ENCODE results near the gene HNRNPA1. TPM values are rescaled to one million over a fixed set of nuclear protein-coding genes. Genes with fewer than 3 reads are reported as not detected.

Gene HNRNPA1
- total and polyA plus RNA-seq, 7 donors = 318 to 1,311 (median 594) TPM

DNA sequence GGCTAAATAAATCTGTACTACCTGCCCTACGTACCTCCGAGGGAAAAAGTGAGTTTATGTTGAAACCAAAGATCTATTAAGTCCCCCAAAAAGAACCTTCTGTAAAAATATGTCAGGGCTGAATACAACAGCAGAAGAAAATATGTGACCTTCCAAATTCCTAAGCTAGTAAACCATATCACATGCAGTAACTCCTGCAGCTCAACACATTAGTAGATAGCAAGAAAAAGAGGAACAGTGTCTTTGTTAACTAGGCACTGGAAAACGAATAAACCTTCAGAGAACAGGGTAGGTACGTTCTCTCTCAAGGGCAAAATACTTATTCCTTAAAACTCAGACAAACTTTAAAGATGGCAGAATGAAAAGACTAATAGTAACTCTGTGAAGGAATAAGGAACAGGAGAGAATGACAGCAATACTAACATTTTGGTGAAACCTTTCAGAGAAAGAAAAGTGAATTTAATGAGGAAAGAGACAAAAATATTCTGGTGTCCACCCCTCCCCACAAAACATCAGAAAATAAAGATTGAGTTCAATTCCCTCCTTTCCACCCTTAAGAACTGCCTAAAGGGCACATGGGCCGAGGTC, 18.6 kb upstream of the HNRNPA1 start:
- intact Hi-C loops (cut with DNase I) = loop anchor here (5.0 kb wide), 1 partner anchor 40 kb away; no protein-coding TSS in a partner anchor
- no peak for DNase-seq
- H3K9me3 ChIP-seq = no peaks in the 10 kb centered on the region
- WGBS, 2 donors = 63 to 79% methylated on average over 5 of the region's 5 CpGs
- TF ChIP-seq POLR2A (IDR thresholded peaks at IDR 0.05) = no peak
- no peak for TF ChIP-seq EP300 (IDR thresholded peaks at IDR 0.05)
- TF ChIP-seq, protein P1, sequence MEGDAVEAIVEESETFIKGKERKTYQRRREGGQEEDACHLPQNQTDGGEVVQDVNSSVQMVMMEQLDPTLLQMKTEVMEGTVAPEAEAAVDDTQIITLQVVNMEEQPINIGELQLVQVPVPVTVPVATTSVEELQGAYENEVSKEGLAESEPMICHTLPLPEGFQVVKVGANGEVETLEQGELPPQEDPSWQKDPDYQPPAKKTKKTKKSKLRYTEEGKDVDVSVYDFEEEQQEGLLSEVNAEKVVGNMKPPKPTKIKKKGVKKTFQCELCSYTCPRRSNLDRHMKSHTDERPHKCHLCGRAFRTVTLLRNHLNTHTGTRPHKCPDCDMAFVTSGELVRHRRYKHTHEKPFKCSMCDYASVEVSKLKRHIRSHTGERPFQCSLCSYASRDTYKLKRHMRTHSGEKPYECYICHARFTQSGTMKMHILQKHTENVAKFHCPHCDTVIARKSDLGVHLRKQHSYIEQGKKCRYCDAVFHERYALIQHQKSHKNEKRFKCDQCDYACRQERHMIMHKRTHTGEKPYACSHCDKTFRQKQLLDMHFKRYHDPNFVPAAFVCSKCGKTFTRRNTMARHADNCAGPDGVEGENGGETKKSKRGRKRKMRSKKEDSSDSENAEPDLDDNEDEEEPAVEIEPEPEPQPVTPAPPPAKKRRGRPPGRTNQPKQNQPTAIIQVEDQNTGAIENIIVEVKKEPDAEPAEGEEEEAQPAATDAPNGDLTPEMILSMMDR (IDR thresholded peaks at IDR 0.05) = no peak
- TF ChIP-seq POLR2AphosphoS5 (IDR thresholded peaks at IDR 0.05) = no peak
- no peak overlapping the region for H3K4me3 ChIP-seq
- H3K27ac ChIP-seq = peak overlapping the region in 2 of 4 donors; percentile 26 to 35
- no peaks in the 10 kb centered on the region for H3K27me3 ChIP-seq
- peaks cover 0 to 7% (median 0%) of the 10 kb centered on the region in 4 donors for H3K36me3 ChIP-seq
- H3K4me1 ChIP-seq = peaks cover 0 to 48% (median 34%) of the 10 kb centered on the region in 4 donors

- peak overlapping the region in 2 of 4 donors; percentile 26 to 35 for H3K27ac ChIP-seq
- no peak overlapping the region for H3K4me3 ChIP-seq
- TF ChIP-seq POLR2AphosphoS5 (IDR thresholded peaks at IDR 0.05) = no peak
- TF ChIP-seq POLR2A (IDR thresholded peaks at IDR 0.05) = no peak
- no peak for TF ChIP-seq EP300 (IDR thresholded peaks at IDR 0.05)
- TF ChIP-seq, protein P1 (IDR thresholded peaks at IDR 0.05) = no peak
- intact Hi-C loops (cut with DNase I) = loop anchor here (5.0 kb wide), 1 partner anchor 40 kb away; no protein-coding TSS in a partner anchor
- H3K36me3 ChIP-seq = peaks cover 0 to 2% (median 0%) of the 10 kb centered on the region in 4 donors
- no peaks in the 10 kb centered on the region for H3K9me3 ChIP-seq
- WGBS, 2 donors = 41 to 50% methylated on average over 4 of the region's 4 CpGs
- H3K4me1 ChIP-seq = peaks cover 0 to 48% (median 34%) of the 10 kb centered on the region in 4 donors
- DNase-seq = no peak
- H3K27me3 ChIP-seq = no peaks in the 10 kb centered on the region
Measured at GRCh38 chr12:54262403-54262925, 18.1 kb upstream of the HNRNPA1 start.

- H3K4me3 ChIP-seq = no peak overlapping the region
- peaks cover 0 to 23% (median 16%) of the 10 kb centered on the region in 4 donors for H3K4me1 ChIP-seq
- WGBS, 2 donors = 90 to 97% methylated on average over 4 of the region's 4 CpGs
- intact Hi-C loops (cut with DNase I) = no loop called here
- DNase-seq = no peak
- H3K36me3 ChIP-seq = no peaks in the 10 kb centered on the region
- no peak overlapping the region for H3K27ac ChIP-seq
- no peaks in the 10 kb centered on the region for H3K9me3 ChIP-seq
- TF ChIP-seq POLR2A (IDR thresholded peaks at IDR 0.05) (no peak), POLR2AphosphoS5 (IDR thresholded peaks at IDR 0.05) (no peak), EP300 (IDR thresholded peaks at IDR 0.05) (no peak)
- TF ChIP-seq, protein P1 (IDR thresholded peaks at IDR 0.05) = no peak
- H3K27me3 ChIP-seq = no peaks in the 10 kb centered on the region
Measured at GRCh38 chr12:54265364-54265812, 15.1 kb upstream of the HNRNPA1 start.

DNA sequence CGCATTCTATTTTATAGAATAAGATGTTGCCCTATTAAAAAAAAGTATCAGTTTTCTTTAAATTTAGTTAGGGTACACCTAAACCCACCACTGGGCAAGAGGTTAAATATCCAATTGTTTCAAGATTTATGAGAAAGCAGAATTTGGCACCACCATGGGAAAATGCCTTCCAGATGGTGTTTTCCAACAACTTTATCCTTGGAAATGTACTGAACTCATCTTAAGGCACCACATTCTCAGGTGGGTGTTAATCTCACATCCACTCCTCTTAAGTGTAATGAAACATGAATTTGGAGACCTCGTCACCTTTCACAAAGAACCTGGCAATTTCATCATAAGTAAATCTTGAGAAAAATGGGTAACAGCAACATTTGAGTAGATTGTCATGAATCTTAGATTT, 13.7 kb upstream of the HNRNPA1 start:
- Histone ChIP-seq H3K4me1 (peaks cover 0 to 12% (median 10%) of the 10 kb centered on the region in 4 donors), H3K36me3 (no peaks in the 10 kb centered on the region), H3K27me3 (no peaks in the 10 kb centered on the region), H3K9me3 (no peaks in the 10 kb centered on the region), H3K27ac (no peak overlapping the region), H3K4me3 (no peak overlapping the region)
- TF ChIP-seq, protein P1 (IDR thresholded peaks at IDR 0.05) = no peak
- TF ChIP-seq POLR2A (IDR thresholded peaks at IDR 0.05) (no peak), EP300 (IDR thresholded peaks at IDR 0.05) (no peak), POLR2AphosphoS5 (IDR thresholded peaks at IDR 0.05) (no peak)
- intact Hi-C loops (cut with DNase I) = no loop called here
- DNase-seq = no peak
- 95 to 96% methylated on average over 2 of the region's 2 CpGs for WGBS, 2 donors

Measured in sigmoid colon (tissue), 7 donors.